Astrocyte of the cerebellum (primary cell): ENCODE data around the gene IGLON5.

Source experiments
- DNase-seq: peaks from one replicate; pipeline ENCODE4 v3.0.0-alpha.2; 2011; ENCODE audit warnings: low read depth
- H3K4me3 ChIP-seq: 2 replicates; pipeline ENCODE4 v1.5.1; 2011; ENCODE audit warnings: mild to moderate bottlenecking, low read depth, low read length, moderate library complexity
- CTCF ChIP-seq: IDR thresholded peaks from 2 replicates; pipeline ENCODE4 v1.5.1; 2012; ENCODE audit warnings: low read length, low read depth, moderate library complexity, mild to moderate bottlenecking; ENCODE audit errors: missing control alignments
- in situ Hi-C: cut with HindIII; loops from 2 replicates; pipeline ENCODE4 v1.10.0; 2017; ENCODE audit warnings: low sequenced_read_pairs

Gene IGLON5

GRCh38 chr19:51367255-51367564, 55.8 kb downstream of the IGLON5 start:
- peak overlapping the region; percentile 63 for H3K4me3 ChIP-seq
- DNase-seq = no peak
- in situ Hi-C loops = no loop called here
- no peak for TF ChIP-seq CTCF

GRCh38 chr19:51367565-51368365, 56.3 kb downstream of the IGLON5 start:
- in situ Hi-C loops = no loop called here
- DNase-seq = peak; percentile 95
- no peak for TF ChIP-seq CTCF
- H3K4me3 ChIP-seq = peak overlapping the region; percentile 63

- peak within 1 kb of the TSS; percentile 63 for H3K4me3 ChIP-seq
- no peak for DNase-seq
- TF ChIP-seq CTCF = no peak
- in situ Hi-C loops = no loop called here
These were observed 57.2 kb downstream of the IGLON5 start, which contains the start of gene CLDND2 for GRCh38 chr19:51368366-51369282. Gene CLDND2, minus strand, starts transcription at chr19:51369003. Its CDS starts 426 bp downstream, at chr19:51368577.

DNA sequence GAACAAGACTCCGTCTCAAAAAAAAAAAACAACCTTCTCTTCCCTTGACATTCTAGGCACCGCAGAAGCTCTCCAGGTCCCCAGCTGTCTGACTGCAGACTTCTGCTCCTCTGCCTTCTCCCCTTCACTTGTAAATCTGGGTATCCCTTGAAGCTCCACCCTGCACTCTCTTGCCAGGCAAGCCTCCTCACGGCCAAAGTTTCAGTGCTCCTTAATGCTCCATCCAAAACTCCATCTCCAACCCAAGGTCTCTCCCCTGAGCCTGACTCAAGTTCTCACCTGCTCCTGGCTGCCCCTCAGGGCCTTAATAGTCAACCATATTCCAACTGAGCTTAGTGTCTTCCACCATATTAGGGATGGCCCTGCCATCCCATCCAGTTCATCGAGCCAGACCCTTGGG, 58.8 kb downstream of the IGLON5 start:
- no peak for TF ChIP-seq CTCF
- DNase-seq = no peak
- no peak overlapping the region for H3K4me3 ChIP-seq
- in situ Hi-C loops = no loop called here

DNA sequence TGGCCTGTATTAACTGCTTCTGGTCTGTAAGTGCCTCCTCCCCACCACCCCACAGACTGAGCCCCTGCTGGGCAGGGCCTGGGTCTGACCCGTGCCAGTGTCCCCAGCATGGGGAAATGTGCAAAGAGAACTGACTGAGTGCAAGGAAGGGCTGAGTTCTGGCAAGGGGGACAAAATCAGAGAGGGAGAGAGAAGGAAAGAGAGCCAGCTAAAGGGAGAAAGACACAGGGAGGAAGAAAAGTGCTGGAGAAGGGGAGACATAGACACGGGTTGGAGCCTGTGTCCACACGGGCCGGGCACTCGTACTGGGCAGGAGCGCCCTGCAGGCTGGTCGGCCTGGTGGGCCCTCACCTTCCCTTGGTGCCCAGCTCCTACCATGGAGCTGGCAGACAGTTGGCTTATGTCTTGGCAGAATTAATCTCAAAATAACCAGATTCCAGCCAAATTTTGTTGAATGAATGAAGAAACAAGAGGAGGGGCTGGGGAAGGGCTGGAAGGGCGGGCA, 59.8 kb downstream of the IGLON5 start:
- H3K4me3 ChIP-seq = no peak overlapping the region
- no peak for TF ChIP-seq CTCF
- in situ Hi-C loops = no loop called here
- DNase-seq = no peak

DNA sequence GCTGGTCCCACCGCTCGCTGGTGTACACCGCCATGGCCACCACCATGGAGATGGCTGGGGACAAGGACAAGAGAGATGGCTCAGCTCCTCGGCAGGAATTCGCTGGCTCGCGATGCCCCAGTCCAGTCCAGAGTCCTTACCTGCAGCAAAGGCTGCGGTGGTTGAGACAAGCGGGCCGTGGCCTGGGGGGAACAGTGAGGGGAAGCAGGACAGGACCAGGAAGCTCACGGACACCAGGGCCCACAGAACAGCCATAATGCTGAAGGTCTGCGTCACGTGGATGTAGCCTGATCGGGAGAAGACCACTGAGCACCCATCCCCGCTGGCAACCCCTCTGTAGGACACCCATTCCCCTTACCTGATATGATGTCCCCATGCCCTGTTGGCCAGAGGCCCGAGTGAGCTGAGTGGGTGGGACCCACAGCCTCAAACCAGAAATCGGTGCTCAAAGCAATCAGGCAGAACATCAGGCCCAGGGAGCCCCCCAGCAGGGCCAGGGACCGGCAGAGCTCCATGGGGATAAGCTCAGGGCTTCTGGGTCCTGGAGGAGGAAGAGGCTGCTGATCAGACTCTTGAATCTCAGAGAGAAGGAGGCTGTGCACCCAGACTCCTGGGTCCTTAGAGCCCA, 60.7 kb downstream of the IGLON5 start:
- in situ Hi-C loops = no loop called here
- no peak for TF ChIP-seq CTCF
- DNase-seq = no peak
- no peak overlapping the region for H3K4me3 ChIP-seq
